GM12878 (cell line): ENCODE results near the gene HIVEP3. TPM values are rescaled to one million over a fixed set of nuclear protein-coding genes. Genes with fewer than 3 reads are reported as not detected.

Experiments used
- ATAC-seq: fragments of 200-7000 bp; cut with Tn5 transposase; 3 replicates; pipeline ENCODE4 v1.9.1; 2020; ENCODE audit warnings: mild to moderate bottlenecking, moderate library complexity
- BruUV-seq: library from RNA; stranded (reverse); fragments of 400-500 nt; replicated peaks from 2 replicates; lab custom pipeline; 2021; lab: Mats Ljungman, UMichigan
- CTCF ChIA-PET: fragments of 300-600 bp; sonication (Branson Sonifier 250); formaldehyde crosslinking; extraction: SDS; loops from one replicate; lab custom pipeline; 2021; ENCODE audit warnings: inconsistent platforms; lab: Yijun Ruan, JAX
- POLR2A ChIA-PET: fragments of 350-600 bp; formaldehyde crosslinking; extraction: SDS; loops from one replicate; lab custom pipeline; 2021; ENCODE audit warnings: inconsistent platforms; lab: Charles Lee
- RAD21 ChIA-PET: fragments of 300-600 bp; sonication (Branson Sonifier 250); formaldehyde crosslinking; loops from one replicate; lab custom pipeline; 2023; ENCODE audit warnings: antibody characterized with exemption; ENCODE audit not compliant: unreplicated experiment; lab: Charles Lee
- SMC1A ChIA-PET: fragments of 300-600 bp; sonication (Branson Sonifier 250); formaldehyde crosslinking; loops from one replicate; lab custom pipeline; 2023; ENCODE audit not compliant: unreplicated experiment, uncharacterized antibody; lab: Charles Lee
- DNase-seq: peaks from one replicate; pipeline ENCODE4 v3.0.0-alpha.2; 2011; ENCODE audit warnings: low read depth, low spot score
- FAIRE-seq: peaks from 3 replicates; lab custom pipeline; 2011; peaks lifted over from hg19 to GRCh38; lab: Jason Lieb, UNC
- H2AFZ ChIP-seq: 2 replicates; pipeline ENCODE4 v1.6.0; 2011; ENCODE audit warnings: low read depth, low read length, control low read depth; ENCODE audit not compliant: control insufficient read depth
- H3K27ac ChIP-seq: 2 replicates; pipeline ENCODE4 v1.5.1; 2011; ENCODE audit warnings: control low read depth; ENCODE audit not compliant: control insufficient read depth, insufficient read depth
- H3K27me3 ChIP-seq, 2 experiments: replicated peaks in 1 of 2; 2 replicates each; pipeline versions ENCODE4 v1.6.0 to v1.6.1; 2011; ENCODE audit warnings: low read length in 1 of 2; ENCODE audit not compliant: control insufficient read depth in 2 of 2, insufficient read depth in 2 of 2
- H3K36me3 ChIP-seq, 2 experiments: 2 replicates each; pipeline ENCODE4 v1.5.1; 2011; ENCODE audit warnings: low read length in 1 of 2; ENCODE audit not compliant: control insufficient read depth in 2 of 2, insufficient read depth in 2 of 2
- H3K4me1 ChIP-seq: 2 replicates; pipeline ENCODE4 v1.6.1; 2011; ENCODE audit warnings: mild to moderate bottlenecking, low read length, moderate library complexity, mixed read lengths; ENCODE audit not compliant: control insufficient read depth, insufficient read depth
- H3K4me2 ChIP-seq: 2 replicates; pipeline ENCODE4 v1.6.0; 2011; ENCODE audit warnings: control low read depth; ENCODE audit not compliant: control insufficient read depth, insufficient read depth
- H3K4me3 ChIP-seq: fragments of 200-600 bp; sonication (generic); 2 replicates; pipeline ENCODE4 v1.5.1; 2016
- H3K79me2 ChIP-seq: 2 replicates; pipeline ENCODE4 v1.6.0; 2011; ENCODE audit warnings: low read length; ENCODE audit not compliant: control insufficient read depth, insufficient read depth
- H3K9ac ChIP-seq: 2 replicates; pipeline ENCODE4 v1.8.0; 2011; ENCODE audit warnings: low read length, control low read depth, mixed read lengths; ENCODE audit not compliant: control insufficient read depth, insufficient read depth
- H3K9me3 ChIP-seq: replicated peaks from 3 replicates; pipeline ENCODE4 v1.5.1; 2011; ENCODE audit warnings: mild to moderate bottlenecking, low read length; ENCODE audit not compliant: control insufficient read depth, insufficient read depth
- H4K20me1 ChIP-seq: 2 replicates; pipeline ENCODE4 v1.6.0; 2011; ENCODE audit not compliant: control insufficient read depth, insufficient read depth
- CEBPZ ChIP-seq: fragments of 150-350 bp; IDR thresholded peaks from 2 replicates; pipeline ENCODE4 v1.6.1; 2016; ENCODE audit warnings: low read depth, low read length
- CTCF ChIP-seq, 3 experiments: IDR thresholded peaks in 2 of 3; conservative IDR thresholded peaks in 1 of 3; 2 replicates each; pipeline ENCODE4 v1.5.1; 2011; ENCODE audit warnings: low read depth in 3 of 3, low read length in 3 of 3, mild to moderate bottlenecking in 3 of 3, control low read depth in 2 of 3, moderate library complexity in 2 of 3, inconsistent platforms in 1 of 3, mixed read lengths in 1 of 3; ENCODE audit not compliant: control insufficient read depth in 2 of 3, insufficient read depth in 1 of 3; ENCODE audit errors: extremely low read depth in 1 of 3
- DPF2 ChIP-seq: fragments of 450-650 bp; IDR thresholded peaks from 2 replicates; pipeline ENCODE4 v1.6.1; 2017; ENCODE audit warnings: mild to moderate bottlenecking
- EP300 ChIP-seq, 2 experiments: fragments of 150-350 bp in 1 of 2; IDR thresholded peaks; 2 replicates each; pipeline ENCODE4 v1.6.1; 2011 to 2012; ENCODE audit warnings: low read depth in 2 of 2, low read length in 2 of 2, borderline replicate concordance in 1 of 2, improper control_type of control experiment in 1 of 2, inconsistent platforms in 1 of 2; ENCODE audit not compliant: control insufficient read depth in 1 of 2
- ETV6 ChIP-seq, 2 experiments: fragments of 450-650 bp in 1 of 2; IDR thresholded peaks in 1 of 2; conservative IDR thresholded peaks in 1 of 2; 2 replicates each; pipeline ENCODE4 v1.6.1; 2014; ENCODE audit warnings: antibody characterized with exemption in 1 of 2, borderline replicate concordance in 1 of 2, low read depth in 1 of 2, mild to moderate bottlenecking in 1 of 2, moderate library complexity in 1 of 2
- MTA3 ChIP-seq: IDR thresholded peaks from 2 replicates; pipeline ENCODE4 v1.6.1; 2012; ENCODE audit warnings: low read length, inconsistent platforms, borderline replicate concordance
- MYB ChIP-seq: fragments of 150-350 bp; IDR thresholded peaks from 2 replicates; pipeline ENCODE4 v1.6.1; 2014; ENCODE audit warnings: mild to moderate bottlenecking, low read depth, low read length, borderline replicate concordance
- POU2F2 ChIP-seq: IDR thresholded peaks from 3 replicates; pipeline ENCODE4 v1.6.1; 2011; ENCODE audit warnings: low read depth, mild to moderate bottlenecking, low read length, borderline replicate concordance
- SMAD1 ChIP-seq: fragments of 450-650 bp; IDR thresholded peaks from 2 replicates; pipeline ENCODE4 v1.6.1; 2018; ENCODE audit warnings: mild to moderate bottlenecking, low read depth; ENCODE audit not compliant: partially characterized antibody
- TCF12 ChIP-seq: IDR thresholded peaks from 2 replicates; pipeline ENCODE4 v1.6.1; 2011; ENCODE audit warnings: low read depth, mild to moderate bottlenecking, low read length
- ZSCAN29 ChIP-seq: fragments of 450-650 bp; IDR thresholded peaks from 2 replicates; pipeline ENCODE4 v1.6.1; 2017; ENCODE audit warnings: mild to moderate bottlenecking, moderate library complexity
- WGBS: methylation state at CpG from one replicate; pipeline ENCODE4 v1.1.6; 2016; ENCODE audit warnings: low lambda C conversion rate; ENCODE audit not compliant: insufficient replicate concordance, insufficient coverage; ENCODE audit errors: missing lambda C conversion rate; 5-methylcytosine and 5-hydroxymethylcytosine counted together
- in situ Hi-C: fragments of 300-500 bp; cut with MboI; formaldehyde crosslinking; loops from 9 replicates; pipeline ENCODE4 v1.14.3; 2018; ENCODE audit warnings: mixed read lengths
- intact Hi-C: fragments of 100-400 bp; cut with micrococcal nuclease; formaldehyde crosslinking; loops from one replicate; pipeline ENCODE4 v1.14.2; 2022; ENCODE audit not compliant: unreplicated experiment
- polyA plus RNA-seq, 11 experiments: library from polyadenylated mRNA; depleted of rRNA in 4 of 11; unstranded in 6 of 11; stranded (reverse) in 5 of 11; fragments of >200 nt; fragmentation: Nextera tagmentation in 4 of 11; fragmentation: Illumina TruSeq in 1 of 11; extraction: Ambion mirVana in 4 of 11; extraction: Trizol in 1 of 11; gene quantifications; 1 replicate in 1 of 11; 2 replicates in 10 of 11; pipeline versions ENCODE4 v1.2.1 to v1.2.3, GENCODE V29; 2011 to 2016; ENCODE audit warnings: inconsistent platforms in 2 of 11, missing spikeins in 2 of 11, low read depth in 1 of 11
- total RNA-seq, 4 experiments: library from RNA; depleted of rRNA in 3 of 4; stranded (reverse); fragments of >200 nt in 3 of 4; fragmentation: Illumina TruSeq in 1 of 4; extraction: Trizol in 1 of 4; gene quantifications; 2 replicates each; pipeline versions ENCODE4 v1.2.1 to v1.2.3, GENCODE V29; 2013 to 2021

The HIVEP3 gene
- total and polyA plus RNA-seq, 10 of the 15 experiments (the other 5 are each of a cell fraction or from before 2014, with no cell fraction given), result 1.8 to 13.6 (median 3.8) TPM

- no peak for TF ChIP-seq CTCF (IDR thresholded peaks at IDR 0.05 in 2 of 3, conservative IDR thresholded peaks at IDR 0.05 in 1 of 3; ENCODE audit: control insufficient read depth in 2 of 3, extremely low read depth in 1 of 3, insufficient read depth in 1 of 3, low read depth in 3 of 3, low read length in 3 of 3)
- no peak for TF ChIP-seq ETV6 (conservative IDR thresholded peaks at IDR 0.05 in 1 of 2, IDR thresholded peaks at IDR 0.05 in 1 of 2; ENCODE audit: borderline replicate concordance in 1 of 2, low read depth in 1 of 2)
- no peak for TF ChIP-seq DPF2
- TF ChIP-seq TCF12, result no peak
- no peak for TF ChIP-seq EP300 (IDR thresholded peaks at IDR 0.05; ENCODE audit: borderline replicate concordance in 1 of 2, control insufficient read depth in 1 of 2, low read depth in 2 of 2, low read length in 2 of 2)
- TF ChIP-seq MTA3, result no peak
These were observed 269.9 kb downstream of the HIVEP3 start (continued) for GRCh38 chr1:41648844-41649243.

GRCh38 chr1:41648230-41648629, 270.5 kb downstream of the HIVEP3 start:
- FAIRE-seq, result no peak
- WGBS, result 91% methylated on average over 5 of the region's 5 CpGs
- ChIA-PET RAD21 (interaction anchor here (0.8 kb wide), 1 partner anchor 74 kb away, joined by 3 read pairs; no protein-coding TSS in a partner anchor), POLR2A (no interaction called here), SMC1A (interaction anchor here (1.3 kb wide), 1 partner anchor 27 kb away, joined by 4 read pairs; no protein-coding TSS in a partner anchor)
- no peaks in the 10 kb centered on the region; a peak in 1 of 4 replicates for H3K36me3 ChIP-seq
- no peak overlapping the region for H3K4me2 ChIP-seq
- in situ Hi-C loops, result no loop called here
- ATAC-seq, result no peak
- no peaks in the 10 kb centered on the region for H3K9me3 ChIP-seq
- no peaks in the 10 kb centered on the region for H4K20me1 ChIP-seq
- no peak overlapping the region for H2AFZ ChIP-seq
- no peaks in the 10 kb centered on the region for H3K27me3 ChIP-seq
- H3K4me3 ChIP-seq, result no peak overlapping the region
- no peak for DNase-seq
- H3K4me1 ChIP-seq, result no peaks in the 10 kb centered on the region
- H3K79me2 ChIP-seq, result peaks cover 2% of the 10 kb centered on the region
- no peak overlapping the region for H3K9ac ChIP-seq
- no TSS peak for BruUV-seq
- no peak overlapping the region for H3K27ac ChIP-seq
- TF ChIP-seq ZSCAN29, result no peak
- TF ChIP-seq CEBPZ, result no peak
- TF ChIP-seq MYB, result no peak
- TF ChIP-seq POU2F2, result no peak
- TF ChIP-seq SMAD1, result no peak
- TF ChIP-seq, all 136 proteins: peak for 0
- intact Hi-C loops, result no loop called here
- CTCF ChIA-PET, result interaction anchor here (0.6 kb wide), 1 partner anchor 163 kb away, joined by 3 read pairs; no protein-coding TSS in a partner anchor
